Activated CD8-positive, alpha-beta T cell treated with anti-CD3 and anti-CD28 coated beads for 36 hours (primary cell): Measurements from ENCODE around the gene CXCL12. TPM values are rescaled to one million over a fixed set of nuclear protein-coding genes. Genes with fewer than 3 reads are reported as not detected.

ENCODE experiments used
- ATAC-seq: fragments of 200-7000 bp; cut with Tn5 transposase; one replicate; pipeline ENCODE4 v1.10.0; 2021; ENCODE audit warnings: mild to moderate bottlenecking, moderate library complexity
- CTCF ChIA-PET: fragments of 350-600 bp; sonication (Branson Sonifier 250); formaldehyde crosslinking; loops from one replicate; lab custom pipeline; 2021; ENCODE audit warnings: antibody characterized with exemption; lab: Charles Lee
- POLR2A ChIA-PET: fragments of 350-600 bp; sonication (Branson Sonifier 250); formaldehyde crosslinking; loops from one replicate; lab custom pipeline; 2021; ENCODE audit warnings: antibody characterized with exemption; lab: Charles Lee
- DNase-seq: peaks from one replicate; pipeline ENCODE4 v3.0.0-alpha.2; 2020
- H3K27ac Mint-ChIP-seq: one replicate; pipeline ENCODE4 v1.8.0; 2021; ENCODE audit warnings: mild to moderate bottlenecking, mixed read lengths
- H3K27me3 Mint-ChIP-seq: one replicate; pipeline ENCODE4 v1.8.0; 2021; ENCODE audit warnings: mixed read lengths
- H3K36me3 Mint-ChIP-seq: one replicate; pipeline ENCODE4 v1.8.0; 2021; ENCODE audit warnings: low read depth, mixed read lengths
- H3K4me1 Mint-ChIP-seq: one replicate; pipeline ENCODE4 v1.8.0; 2021; ENCODE audit warnings: low read depth, mixed read lengths
- H3K4me3 Mint-ChIP-seq: one replicate; pipeline ENCODE4 v1.8.0; 2021; ENCODE audit warnings: mild to moderate bottlenecking, moderate library complexity, mixed read lengths
- H3K9me3 Mint-ChIP-seq: one replicate; pipeline ENCODE4 v1.8.0; 2021; ENCODE audit warnings: mixed read lengths
- intact Hi-C: fragments of 100-400 bp; cut with micrococcal nuclease; formaldehyde crosslinking; loops from one replicate; pipeline ENCODE4 v1.10.0; 2022
- total RNA-seq, 2 experiments: library from RNA; stranded (reverse); gene quantifications; one replicate each; pipeline ENCODE4 v1.2.3, GENCODE V29; 2021
- TF ChIP-seq, protein P1 (sequence below): fragments of 200-600 bp; IDR thresholded peaks from one replicate; pipeline ENCODE4 v1.8.0; 2022; ENCODE audit warnings: antibody characterized with exemption, mild to moderate bottlenecking

Gene CXCL12
- total RNA-seq, 2 experiments from 2014 or later: not detected

DNA sequence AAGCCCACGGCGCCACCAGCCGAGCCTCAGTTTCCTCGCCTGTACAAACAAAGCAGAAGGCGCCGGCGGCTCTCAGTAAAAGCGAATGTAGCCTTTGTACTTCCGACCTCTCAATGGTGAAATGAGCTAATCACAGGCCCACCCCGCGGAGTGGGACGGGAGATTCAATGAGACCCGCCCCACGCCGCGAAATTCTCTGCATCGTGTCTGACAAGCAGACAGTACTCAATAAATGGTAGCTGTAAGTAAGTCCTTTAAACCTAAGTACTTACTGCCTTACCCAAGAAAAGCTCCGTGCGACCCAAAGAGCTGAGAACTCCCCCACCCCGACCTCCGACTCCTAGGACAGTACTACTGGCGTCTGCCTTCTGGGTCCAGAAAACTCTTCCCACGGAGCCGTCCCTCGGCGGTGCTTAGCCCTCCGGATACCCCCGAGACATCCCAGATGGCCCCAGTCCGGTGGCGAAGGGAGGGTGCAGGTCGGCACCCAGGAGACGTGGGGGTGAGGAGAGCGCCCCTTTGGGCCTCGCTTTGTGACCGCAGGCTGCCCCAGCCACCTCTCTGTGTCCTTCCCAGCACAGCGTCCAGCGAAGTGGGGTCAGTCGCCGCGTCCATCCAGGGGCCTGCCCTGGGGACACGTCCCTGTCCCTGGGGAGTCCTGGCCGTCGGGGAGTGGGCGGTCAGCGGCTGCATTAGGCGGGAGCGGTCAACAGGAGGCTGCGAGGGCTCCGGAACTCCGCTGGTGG, 972 bp upstream of the CXCL12 start:
- no peak for DNase-seq
- Mint-ChIP-seq H3K27ac (no peak overlapping the region), H3K4me1 (peaks cover 2% of the 10 kb centered on the region), H3K36me3 (no peaks in the 10 kb centered on the region), H3K9me3 (no peaks in the 10 kb centered on the region), H3K27me3 (peaks cover 31% of the 10 kb centered on the region), H3K4me3 (no peak overlapping the region)
- ATAC-seq: no peak
- intact Hi-C loops: loop anchor here (5.0 kb wide), 1 partner anchor 714 kb away; no protein-coding TSS in a partner anchor
- ChIA-PET CTCF (interaction anchor here (0.9 to 2.1 kb wide), 9 partner anchors 19 to 715 kb away, joined by 3 to 14 read pairs (median 4); no protein-coding TSS in a partner anchor), POLR2A (no interaction called here)
- TF ChIP-seq, protein P1, sequence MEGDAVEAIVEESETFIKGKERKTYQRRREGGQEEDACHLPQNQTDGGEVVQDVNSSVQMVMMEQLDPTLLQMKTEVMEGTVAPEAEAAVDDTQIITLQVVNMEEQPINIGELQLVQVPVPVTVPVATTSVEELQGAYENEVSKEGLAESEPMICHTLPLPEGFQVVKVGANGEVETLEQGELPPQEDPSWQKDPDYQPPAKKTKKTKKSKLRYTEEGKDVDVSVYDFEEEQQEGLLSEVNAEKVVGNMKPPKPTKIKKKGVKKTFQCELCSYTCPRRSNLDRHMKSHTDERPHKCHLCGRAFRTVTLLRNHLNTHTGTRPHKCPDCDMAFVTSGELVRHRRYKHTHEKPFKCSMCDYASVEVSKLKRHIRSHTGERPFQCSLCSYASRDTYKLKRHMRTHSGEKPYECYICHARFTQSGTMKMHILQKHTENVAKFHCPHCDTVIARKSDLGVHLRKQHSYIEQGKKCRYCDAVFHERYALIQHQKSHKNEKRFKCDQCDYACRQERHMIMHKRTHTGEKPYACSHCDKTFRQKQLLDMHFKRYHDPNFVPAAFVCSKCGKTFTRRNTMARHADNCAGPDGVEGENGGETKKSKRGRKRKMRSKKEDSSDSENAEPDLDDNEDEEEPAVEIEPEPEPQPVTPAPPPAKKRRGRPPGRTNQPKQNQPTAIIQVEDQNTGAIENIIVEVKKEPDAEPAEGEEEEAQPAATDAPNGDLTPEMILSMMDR: no peak

DNA sequence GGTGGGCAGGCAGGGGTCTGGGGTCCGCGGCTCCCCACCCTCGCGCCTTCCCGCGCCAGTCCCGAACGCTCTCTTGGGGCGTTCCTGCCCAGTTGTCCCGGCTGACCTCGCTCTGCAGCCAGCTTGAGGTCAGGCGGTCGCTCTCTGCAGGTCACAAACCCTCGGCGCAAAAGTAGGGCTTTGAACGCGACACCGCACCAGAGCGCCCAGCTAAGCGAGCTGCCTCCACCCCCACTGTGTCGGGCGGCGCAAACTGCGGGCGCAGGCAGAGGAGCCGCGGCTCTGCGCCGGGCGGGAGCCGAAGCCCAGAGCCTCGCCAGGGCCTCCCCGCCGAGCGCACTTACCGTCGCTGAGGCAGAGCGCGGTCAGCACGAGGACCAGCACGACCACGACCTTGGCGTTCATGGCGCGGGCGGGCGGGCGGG, 284 bp downstream of the CXCL12 start:
- intact Hi-C loops: loop anchor here (5.0 kb wide), 1 partner anchor 712 kb away; no protein-coding TSS in a partner anchor
- Mint-ChIP-seq H3K9me3 (no peaks in the 10 kb centered on the region), H3K27me3 (peaks cover 31% of the 10 kb centered on the region), H3K27ac (no peak overlapping the region), H3K4me3 (no peak overlapping the region), H3K36me3 (no peaks in the 10 kb centered on the region), H3K4me1 (peaks cover 2% of the 10 kb centered on the region)
- TF ChIP-seq, protein P1: no peak
- POLR2A ChIA-PET: no interaction called here
- CTCF ChIA-PET: no interaction called here
- DNase-seq (no peak), ATAC-seq (no peak)

DNA sequence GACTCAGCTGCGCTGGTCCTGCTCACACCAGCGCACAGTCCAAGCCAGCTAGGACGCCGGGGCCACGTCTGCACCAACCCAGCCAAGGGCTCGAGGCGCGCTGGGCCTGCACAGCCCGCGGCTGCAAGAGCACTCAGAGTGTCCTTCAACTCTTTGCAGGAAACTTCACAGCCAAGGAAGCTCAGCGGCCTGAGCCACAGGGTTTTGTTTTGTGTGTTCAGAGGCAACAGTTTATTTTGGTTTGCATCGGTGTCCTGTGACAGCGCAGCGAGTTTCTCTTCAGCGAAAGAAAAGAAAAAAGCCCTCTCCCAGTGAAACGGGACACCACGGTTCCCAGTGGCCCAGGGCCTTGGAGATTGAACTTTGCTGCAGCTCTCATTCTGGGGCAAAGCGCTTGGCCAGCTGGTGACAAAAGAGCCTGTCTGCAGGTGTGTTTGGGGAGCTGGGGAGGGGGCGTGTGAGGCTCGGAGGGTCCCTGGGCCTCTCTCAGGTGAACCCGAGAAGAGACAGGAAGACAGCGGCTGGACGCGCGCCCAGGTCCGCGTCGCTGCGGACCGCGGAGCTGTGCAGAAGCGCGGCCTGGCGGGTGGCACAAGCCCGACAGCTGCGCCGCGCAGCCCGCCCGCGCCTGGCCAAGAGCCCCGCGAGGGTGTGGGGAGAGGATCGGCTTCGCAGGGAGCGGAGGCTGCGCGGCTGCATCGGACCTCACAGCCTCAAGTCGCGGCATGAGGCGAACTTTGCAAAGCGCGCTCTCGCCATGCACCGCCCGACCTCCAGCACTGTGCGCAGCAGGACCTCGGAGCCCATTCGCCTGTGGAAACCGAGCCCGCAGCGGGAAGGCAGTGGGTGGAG, 922 bp downstream of the CXCL12 start:
- ChIA-PET POLR2A (no interaction called here), CTCF (interaction anchor here (1.0 kb wide), 1 partner anchor 713 kb away, joined by 3 read pairs; no protein-coding TSS in a partner anchor)
- Mint-ChIP-seq H3K36me3 (no peaks in the 10 kb centered on the region), H3K4me3 (no peak overlapping the region), H3K27me3 (peaks cover 31% of the 10 kb centered on the region), H3K4me1 (peaks cover 2% of the 10 kb centered on the region), H3K27ac (no peak overlapping the region), H3K9me3 (no peaks in the 10 kb centered on the region)
- DNase-seq (no peak), ATAC-seq (no peak)
- TF ChIP-seq, protein P1: no peak
- intact Hi-C loops: no loop called here

DNA sequence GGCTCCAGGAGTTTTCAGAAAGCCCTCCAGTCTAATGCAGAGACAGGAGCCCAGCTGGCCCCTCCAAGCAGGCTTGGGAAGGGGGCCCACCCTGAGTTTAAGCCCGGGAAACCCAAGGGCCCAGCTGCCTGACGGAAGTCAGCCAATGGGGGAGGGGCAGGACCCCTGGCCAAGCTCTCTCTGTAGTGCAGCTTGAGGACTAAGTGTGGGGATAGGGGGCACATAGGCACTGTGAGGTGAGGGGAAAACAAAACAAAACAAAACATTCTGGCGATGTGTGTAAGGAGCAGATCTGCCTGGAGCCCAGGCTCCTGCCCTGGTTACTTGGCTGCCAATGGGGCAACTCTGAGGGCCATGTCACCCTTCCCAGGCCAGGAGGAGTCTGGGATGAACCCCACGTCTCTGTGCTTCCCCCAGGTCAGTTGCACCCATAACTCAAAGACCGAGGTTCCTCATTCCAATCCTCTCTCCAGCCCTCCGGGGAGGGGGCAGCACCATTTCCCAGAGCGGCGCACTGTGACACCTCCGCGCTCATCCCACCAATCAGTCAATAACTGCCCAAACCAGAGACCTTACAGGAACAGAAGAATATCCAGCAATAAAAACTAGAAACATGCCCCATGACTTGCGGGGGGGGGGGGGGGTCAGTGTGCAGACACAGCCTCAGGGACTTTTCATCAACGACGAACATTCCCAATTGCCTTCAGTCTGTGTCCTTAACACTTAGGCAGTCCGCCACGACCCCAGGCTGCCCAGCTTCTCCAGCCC, 1.7 kb downstream of the CXCL12 start:
- Mint-ChIP-seq H3K27me3 (peaks cover 31% of the 10 kb centered on the region), H3K36me3 (no peaks in the 10 kb centered on the region), H3K27ac (no peak overlapping the region), H3K4me1 (peaks cover 2% of the 10 kb centered on the region), H3K4me3 (no peak overlapping the region), H3K9me3 (no peaks in the 10 kb centered on the region)
- ChIA-PET CTCF (interaction anchor here (1.0 kb wide), 1 partner anchor 713 kb away, joined by 3 read pairs; no protein-coding TSS in a partner anchor), POLR2A (no interaction called here)
- intact Hi-C loops: no loop called here
- DNase-seq: no peak
- no peak for ATAC-seq
- TF ChIP-seq, protein P1: no peak
